HG03159 (cell line): ENCODE data around the gene SLC6A9.

Experiments used
- ATAC-seq: cut with Tn5 transposase; IDR thresholded peaks from one replicate; pipeline ENCODE4 v1.9.1; 2021; ENCODE audit warnings: mild to moderate bottlenecking, moderate library complexity; ENCODE audit not compliant: unreplicated experiment

Gene SLC6A9

DNA sequence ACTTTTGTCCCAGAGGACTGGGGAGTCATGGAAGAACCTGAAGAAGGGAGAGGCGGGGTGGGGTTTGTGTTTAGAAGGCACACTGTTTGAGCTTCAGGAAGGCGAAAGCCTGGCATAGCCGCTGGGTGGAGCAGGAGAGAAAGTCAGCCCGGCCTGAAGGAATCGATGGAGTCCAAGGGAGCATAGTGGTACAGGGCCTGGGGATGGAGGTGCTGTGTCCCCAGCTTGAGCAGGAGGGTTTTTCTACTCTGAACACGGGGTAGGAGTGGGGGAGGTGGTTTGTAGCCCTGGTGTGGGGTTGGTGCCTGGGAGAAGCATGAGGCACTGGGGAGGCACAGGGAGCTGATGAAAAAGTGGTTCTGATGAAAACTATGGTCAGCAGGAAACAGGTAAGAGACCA is 44.5 kb downstream of the SLC6A9 start:
- no peak for ATAC-seq

- no peak for ATAC-seq
Observed at GRCh38 chr1:43985984-43986595, 45.2 kb downstream of the SLC6A9 start.

DNA sequence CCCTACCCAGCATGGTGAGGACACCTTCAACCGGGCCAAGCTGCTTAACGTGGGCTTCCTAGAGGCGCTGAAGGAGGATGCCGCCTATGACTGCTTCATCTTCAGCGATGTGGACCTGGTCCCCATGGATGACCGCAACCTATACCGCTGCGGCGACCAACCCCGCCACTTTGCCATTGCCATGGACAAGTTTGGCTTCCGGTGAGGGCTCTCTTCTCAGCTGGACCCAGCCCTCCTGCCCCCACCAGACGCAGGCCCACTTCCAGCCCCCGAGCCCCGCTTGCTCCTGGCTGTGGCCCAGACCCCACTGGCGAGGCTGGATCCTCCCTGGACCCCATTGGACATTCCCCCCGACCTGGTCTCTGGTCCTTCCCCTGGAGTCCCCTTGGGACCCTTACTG is 46.4 kb downstream of the SLC6A9 start:
- no peak for ATAC-seq

- ATAC-seq: no peak
Observed at GRCh38 chr1:43983253-43983899, 47.9 kb downstream of the SLC6A9 start.

DNA sequence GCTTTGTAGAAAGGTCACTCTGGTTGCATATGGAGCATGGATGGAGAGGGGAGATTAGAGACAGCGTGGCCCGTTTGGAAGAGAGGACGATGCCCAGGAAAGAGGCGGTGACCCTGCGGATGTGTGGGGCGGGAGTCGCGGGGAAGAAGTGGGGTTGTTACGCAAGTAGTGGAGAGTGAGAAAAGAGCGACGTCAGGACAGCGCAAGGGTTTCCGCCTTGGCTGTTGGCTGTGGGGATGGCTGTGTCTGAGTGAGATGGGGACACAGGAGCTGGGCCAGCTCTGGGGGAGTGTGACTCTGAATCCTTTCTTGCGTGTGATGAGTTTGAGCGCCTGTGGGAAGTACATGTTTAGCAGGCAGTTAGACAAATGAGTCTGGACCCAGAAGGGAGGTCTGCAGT is 48.5 kb downstream of the SLC6A9 start:
- ATAC-seq: no peak

GRCh38 chr1:43982241-43982640 is 49.0 kb downstream of the SLC6A9 start:
- ATAC-seq: no peak

DNA sequence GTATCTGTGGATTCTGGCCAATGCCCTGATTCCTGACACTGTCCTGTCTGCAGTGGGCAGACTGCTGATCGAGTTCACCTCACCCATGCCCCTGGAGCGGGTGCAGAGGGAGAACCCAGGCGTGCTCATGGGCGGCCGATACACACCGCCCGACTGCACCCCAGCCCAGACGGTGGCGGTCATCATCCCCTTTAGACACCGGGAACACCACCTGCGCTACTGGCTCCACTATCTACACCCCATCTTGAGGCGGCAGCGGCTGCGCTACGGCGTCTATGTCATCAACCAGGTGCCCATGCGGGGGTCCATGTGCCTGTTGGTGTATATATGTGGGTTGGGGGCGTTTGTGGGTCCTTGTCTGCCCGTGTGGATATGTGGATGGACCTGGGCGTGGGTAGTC is 49.6 kb downstream of the SLC6A9 start:
- ATAC-seq: no peak

DNA sequence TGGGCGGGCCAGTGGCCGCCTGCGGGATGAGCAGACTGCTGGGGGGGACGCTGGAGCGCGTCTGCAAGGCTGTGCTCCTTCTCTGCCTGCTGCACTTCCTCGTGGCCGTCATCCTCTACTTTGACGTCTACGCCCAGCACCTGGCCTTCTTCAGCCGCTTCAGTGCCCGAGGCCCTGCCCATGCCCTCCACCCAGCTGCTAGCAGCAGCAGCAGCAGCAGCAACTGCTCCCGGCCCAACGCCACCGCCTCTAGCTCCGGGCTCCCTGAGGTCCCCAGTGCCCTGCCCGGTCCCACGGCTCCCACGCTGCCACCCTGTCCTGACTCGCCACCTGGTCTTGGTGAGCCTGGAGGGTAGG is 50.1 kb downstream of the SLC6A9 start:
- no peak for ATAC-seq

DNA sequence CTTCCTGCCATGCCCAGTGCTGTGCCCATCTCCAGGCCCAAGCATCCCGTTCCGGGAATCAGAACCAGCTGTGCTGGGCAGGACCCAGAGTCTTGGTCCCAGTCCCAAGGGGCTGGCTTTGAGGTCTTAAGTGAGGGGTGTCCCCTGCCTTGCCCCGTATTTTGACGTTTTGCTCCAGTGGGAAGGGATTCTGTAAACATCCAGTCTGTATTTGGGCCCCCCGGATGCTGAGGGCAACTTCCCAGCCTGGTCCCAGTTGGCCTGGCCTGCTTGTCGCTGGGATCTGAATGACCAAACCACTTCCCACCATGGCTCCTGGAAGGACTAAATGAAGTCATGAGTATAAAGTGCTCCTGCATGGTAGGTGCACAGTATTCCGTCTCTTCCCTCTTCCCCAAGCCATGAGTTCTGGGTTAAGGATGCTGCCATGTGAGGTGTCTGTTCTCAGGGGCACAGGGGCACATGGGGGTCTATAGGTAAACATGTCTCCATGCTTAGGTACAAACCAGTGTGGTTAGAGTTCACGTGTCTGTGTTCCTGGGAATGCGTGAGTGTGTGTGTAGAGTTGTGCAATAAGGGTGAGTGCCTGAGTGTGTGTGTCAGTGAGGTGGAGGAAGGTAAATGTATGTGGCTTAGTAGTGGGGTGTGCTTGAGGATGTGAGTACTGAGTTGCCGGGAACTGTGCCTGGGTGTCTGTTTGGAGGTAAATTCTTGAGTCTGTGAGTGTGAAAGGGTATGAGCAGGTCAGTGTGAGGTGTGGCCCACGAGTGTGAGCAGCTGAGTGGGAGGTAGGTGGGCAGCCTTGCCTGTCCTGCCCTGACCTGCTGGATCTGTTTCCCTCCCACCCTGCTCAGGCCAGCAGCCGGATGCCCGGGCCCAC is 50.8 kb downstream of the SLC6A9 start:
- ATAC-seq: no peak

DNA sequence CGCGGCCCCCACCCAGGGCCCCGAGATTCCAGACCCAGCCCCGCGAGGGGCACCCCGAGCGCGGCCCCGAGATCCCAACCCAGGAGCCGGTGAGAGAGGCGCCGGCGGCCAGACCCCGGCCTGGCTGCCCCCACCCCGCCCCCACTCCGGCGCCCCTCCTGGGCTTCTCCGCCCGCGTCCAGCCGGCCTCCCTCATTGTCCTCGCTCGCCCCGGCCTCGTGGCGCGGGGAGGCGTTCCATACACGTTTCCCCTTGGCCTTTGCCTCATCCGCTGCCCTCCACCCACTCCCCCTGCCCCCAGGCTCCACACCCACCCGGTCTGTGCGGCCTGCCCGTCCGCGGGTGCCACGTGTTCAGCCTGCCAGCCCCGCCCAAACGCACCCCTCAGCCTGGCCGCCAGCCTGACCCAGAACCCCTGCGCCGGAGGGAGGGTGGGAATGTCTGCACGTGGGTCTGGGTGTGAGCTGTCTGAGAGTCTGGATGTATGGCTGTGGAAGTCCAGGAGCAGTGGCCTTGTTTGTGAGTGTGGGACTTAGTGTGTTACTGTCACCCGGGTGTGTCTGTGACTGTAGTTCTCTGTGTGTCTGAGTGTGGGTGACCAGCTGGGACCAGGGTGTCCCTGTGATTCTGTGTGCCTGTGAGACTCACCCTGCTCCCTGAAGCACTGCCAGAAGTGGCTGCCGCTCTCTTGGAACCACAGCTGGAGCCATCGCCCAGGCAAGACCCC is 51.6 kb downstream of the SLC6A9 start:
- no peak for ATAC-seq

DNA sequence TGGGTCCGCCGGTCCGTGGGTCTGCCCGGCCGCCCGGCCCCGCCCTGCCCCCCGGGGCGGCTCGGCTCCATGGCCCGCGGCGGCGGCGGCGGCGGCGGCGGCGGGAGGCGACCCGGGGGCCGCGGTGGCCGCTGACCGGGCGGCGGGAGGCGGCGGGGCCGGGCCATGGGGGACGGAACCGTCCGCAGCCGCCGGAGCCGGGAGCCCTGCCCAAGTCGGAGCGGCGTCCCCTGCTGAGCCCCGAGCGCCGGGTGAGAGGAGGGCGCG is 52.1 kb downstream of the SLC6A9 start:
- ATAC-seq: no peak

GRCh38 chr1:43978551-43979260 is 52.6 kb downstream of the SLC6A9 start, which contains the start of gene B4GALT2:
TSS of gene B4GALT2 (plus strand) at chr1:43979210. CDS start at chr1:43981161, 1,951 bp downstream.
- ATAC-seq: no peak

DNA sequence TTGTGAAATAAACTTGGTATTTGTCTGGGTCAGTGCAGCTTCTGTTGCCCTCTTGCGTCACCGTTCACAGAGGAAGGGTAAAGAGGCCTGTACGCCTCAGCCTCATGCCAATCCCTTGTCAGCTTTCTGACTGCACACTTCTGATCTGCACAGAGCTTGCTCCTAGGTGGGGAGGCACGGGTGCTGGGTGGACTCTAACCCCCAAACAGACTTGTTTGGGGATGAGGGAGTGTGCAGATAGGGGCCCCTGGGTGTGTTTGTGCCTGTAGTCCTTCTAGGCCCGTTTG is 53.1 kb downstream of the SLC6A9 start:
- ATAC-seq: no peak

- ATAC-seq: no peak
Observed at GRCh38 chr1:43977376-43978263, 53.6 kb downstream of the SLC6A9 start.

GRCh38 chr1:43976890-43977289 is 54.4 kb downstream of the SLC6A9 start:
- no peak for ATAC-seq

GRCh38 chr1:43976045-43976444 is 55.2 kb downstream of the SLC6A9 start:
- ATAC-seq: no peak

GRCh38 chr1:43975249-43975961 is 55.9 kb downstream of the SLC6A9 start:
- ATAC-seq: peak; percentile 6

DNA sequence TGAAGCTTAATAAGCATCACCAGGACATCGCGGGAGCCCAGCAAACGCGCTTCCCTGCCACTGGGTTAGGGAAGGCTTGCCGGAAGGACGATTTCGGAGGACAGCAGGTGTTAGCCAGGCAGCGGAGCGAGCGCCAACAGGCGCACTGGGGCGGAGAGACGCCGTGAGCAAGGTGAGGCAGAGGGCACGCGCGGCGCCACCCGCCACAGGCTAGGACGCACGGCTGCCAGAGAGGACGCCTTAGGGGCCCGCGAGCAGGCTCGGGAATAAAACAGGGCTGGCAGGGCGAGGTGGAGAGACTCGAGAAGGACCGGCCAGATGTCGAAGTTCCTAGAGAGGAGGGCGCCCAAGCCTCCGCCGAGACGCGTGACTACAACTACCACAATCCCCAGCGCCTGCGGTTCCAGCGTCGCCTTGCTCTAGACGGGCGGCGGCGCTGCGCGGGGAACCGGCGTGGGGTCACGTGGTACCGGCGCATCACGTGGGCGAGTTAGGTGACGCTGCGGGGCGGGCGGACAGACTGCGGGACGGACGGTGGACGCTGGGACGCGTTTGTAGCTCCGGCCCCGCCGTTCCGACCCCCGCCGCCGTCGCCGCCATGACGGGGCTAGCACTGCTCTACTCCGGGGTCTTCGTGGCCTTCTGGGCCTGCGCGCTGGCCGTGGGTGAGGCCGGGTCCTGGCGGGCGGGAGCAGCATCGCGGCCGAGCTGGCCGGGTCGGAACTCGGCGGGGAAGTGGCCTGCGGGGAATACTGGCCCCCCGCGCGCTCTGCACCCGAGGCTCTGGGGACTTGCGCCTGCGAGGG is 56.6 kb downstream of the SLC6A9 start, which contains the start of gene ATP6V0B:
Gene ATP6V0B, plus strand, starts transcription at position 518 of the 806 bp plus-strand sequence. Its CDS starts 81 bp downstream, at position 599.
- peak; percentile 65 for ATAC-seq
